ENCODE results near the gene REEP1. TPM values are rescaled to one million over a fixed set of nuclear protein-coding genes. Genes with fewer than 3 reads are reported as not detected.
A peak's percentile ranks its signal among the peaks of the same experiment; 100 is the strongest.

REEP1 gene, protein sequence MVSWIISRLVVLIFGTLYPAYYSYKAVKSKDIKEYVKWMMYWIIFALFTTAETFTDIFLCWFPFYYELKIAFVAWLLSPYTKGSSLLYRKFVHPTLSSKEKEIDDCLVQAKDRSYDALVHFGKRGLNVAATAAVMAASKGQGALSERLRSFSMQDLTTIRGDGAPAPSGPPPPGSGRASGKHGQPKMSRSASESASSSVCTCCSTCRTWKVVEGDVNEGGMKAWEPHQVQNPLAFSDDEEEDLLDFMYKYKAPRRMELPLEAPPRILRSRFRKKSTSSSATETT
- 1 to 10 TPM in 3 of 4 donors, under 1 TPM in 1; 0.39 to 3.3 (median 1.7) TPM for total RNA-seq

- DNase-seq (ENCODE audit: low spot score in 2 of 2) = no peak
- H3K36me3 ChIP-seq = no peaks in the 10 kb centered on the region
- WGBS, 2 donors = 0 to 1% methylated on average over 14 to 34 of the region's 87 CpGs
- no peak within 1 kb of the TSS for H3K27ac ChIP-seq
- no peak for TF ChIP-seq CTCF (IDR thresholded peaks at IDR 0.05)
- no peak for TF ChIP-seq POLR2A (IDR thresholded peaks at IDR 0.05)
- TF ChIP-seq EP300 (IDR thresholded peaks at IDR 0.05) = no peak
- H3K9me3 ChIP-seq = peaks cover 0 to 17% (median 0%) of the 10 kb centered on the region in 4 donors
- peak within 1 kb of the TSS; percentile 24 to 64 (median 32) for H3K4me3 ChIP-seq
- peaks cover 0 to 63% of the 10 kb centered on the region in 2 donors for H3K27me3 ChIP-seq
- peaks cover 0 to 24% (median 14%) of the 10 kb centered on the region in 4 donors for H3K4me1 ChIP-seq
Observed at GRCh38 chr2:86337244-86337835, at the start of gene REEP1. Gene REEP1, minus strand, starts transcription at chr2:86337626. Its CDS starts 116 bp downstream, at chr2:86337510.

GRCh38 chr2:86383844-86384243 lies 46.4 kb upstream of the REEP1 start:
- no peak for DNase-seq (ENCODE audit: low spot score in 2 of 2)
- Histone ChIP-seq H3K27me3 (no peaks in the 10 kb centered on the region), H3K27ac (no peak overlapping the region), H3K4me1 (no peaks in the 10 kb centered on the region), H3K9me3 (no peaks in the 10 kb centered on the region), H3K4me3 (no peak overlapping the region), H3K36me3 (no peaks in the 10 kb centered on the region)
- TF ChIP-seq EP300 (IDR thresholded peaks at IDR 0.05) = no peak
- no peak for TF ChIP-seq POLR2A (IDR thresholded peaks at IDR 0.05)
- TF ChIP-seq CTCF (IDR thresholded peaks at IDR 0.05) = no peak
- WGBS, 2 donors = 0 to 81% methylated on average over 1 of the region's 1 CpG

DNA sequence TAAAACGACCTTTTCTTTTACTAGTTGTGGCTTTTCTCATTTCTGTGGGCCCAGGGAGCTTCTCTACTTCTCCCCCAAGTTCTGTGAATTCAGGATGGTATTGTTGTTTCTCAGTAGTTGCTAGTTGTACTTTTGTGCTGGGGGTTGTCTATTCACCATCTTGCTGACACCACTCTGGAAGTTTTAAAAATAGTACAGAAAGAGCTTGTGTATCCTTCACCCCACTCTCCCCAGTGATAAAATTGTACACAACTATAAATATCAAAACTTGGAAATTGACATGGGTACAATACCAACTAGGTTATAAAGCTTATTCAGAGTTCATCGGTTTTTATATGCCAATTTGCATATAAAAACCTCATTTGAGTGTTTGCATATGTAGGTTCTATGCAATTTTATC lies 45.3 kb upstream of the REEP1 start:
- DNase-seq (ENCODE audit: low spot score in 2 of 2) = no peak
- H3K36me3 ChIP-seq = no peaks in the 10 kb centered on the region
- TF ChIP-seq CTCF (IDR thresholded peaks at IDR 0.05) = no peak
- TF ChIP-seq EP300 (IDR thresholded peaks at IDR 0.05) = no peak
- no peak for TF ChIP-seq POLR2A (IDR thresholded peaks at IDR 0.05)
- H3K4me3 ChIP-seq = no peak overlapping the region
- H3K4me1 ChIP-seq = no peaks in the 10 kb centered on the region
- no peak overlapping the region for H3K27ac ChIP-seq
- 51 to 55% methylated on average over 2 of the region's 2 CpGs for WGBS, 2 donors
- H3K9me3 ChIP-seq = no peaks in the 10 kb centered on the region
- no peaks in the 10 kb centered on the region for H3K27me3 ChIP-seq

DNA sequence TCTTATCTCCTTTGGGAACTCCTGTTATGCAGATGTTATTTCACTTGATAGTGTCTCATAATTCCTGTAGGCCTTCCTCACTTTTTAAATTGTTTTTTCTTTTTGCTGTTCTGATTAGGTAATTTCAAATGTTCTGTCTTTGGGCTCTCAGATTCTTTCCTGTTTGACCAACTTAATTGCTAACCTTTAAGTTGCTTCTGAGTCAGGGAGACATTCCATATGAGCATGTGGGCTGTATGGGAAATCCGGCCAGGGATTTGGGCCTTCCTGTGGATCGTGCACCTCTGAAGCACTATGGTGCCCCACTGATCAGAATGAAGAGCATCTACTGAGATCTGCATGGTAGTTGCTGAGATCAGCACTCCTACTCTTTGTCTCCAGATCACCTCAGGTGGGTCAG lies 44.7 kb upstream of the REEP1 start:
- Histone ChIP-seq H3K27ac (no peak overlapping the region), H3K9me3 (no peaks in the 10 kb centered on the region), H3K4me3 (no peak overlapping the region), H3K4me1 (no peaks in the 10 kb centered on the region), H3K36me3 (no peaks in the 10 kb centered on the region), H3K27me3 (no peaks in the 10 kb centered on the region)
- TF ChIP-seq CTCF (IDR thresholded peaks at IDR 0.05) (no peak), POLR2A (IDR thresholded peaks at IDR 0.05) (no peak), EP300 (IDR thresholded peaks at IDR 0.05) (no peak)
- WGBS, 2 donors = 83 to 93% methylated on average over 2 of the region's 2 CpGs
- no peak for DNase-seq (ENCODE audit: low spot score in 2 of 2)

DNA sequence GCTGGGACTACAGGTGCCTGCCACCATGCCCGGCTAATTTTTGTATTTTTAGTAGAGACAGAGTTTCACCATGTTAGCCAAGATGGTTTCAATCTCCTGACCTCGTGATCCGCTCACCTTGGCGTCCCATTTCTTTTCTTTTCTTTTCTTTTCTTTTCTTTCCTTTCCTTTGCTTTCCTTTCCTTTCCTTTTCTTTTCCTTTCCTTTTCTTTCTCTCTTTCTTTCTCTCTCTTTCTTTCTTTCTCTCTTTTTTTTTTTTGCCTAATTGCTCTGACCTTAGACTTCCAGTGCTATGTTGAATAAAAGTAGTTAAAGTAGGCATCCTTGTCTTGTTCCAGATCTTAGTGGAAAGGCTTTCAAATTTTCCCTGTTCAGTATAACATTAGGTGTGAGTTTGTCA lies 41.0 kb upstream of the REEP1 start:
- DNase-seq (ENCODE audit: low spot score in 2 of 2) = no peak
- no peak overlapping the region for H3K27ac ChIP-seq
- 96 to 99% methylated on average over 3 to 4 of the region's 4 CpGs for WGBS, 2 donors
- no peaks in the 10 kb centered on the region for H3K27me3 ChIP-seq
- no peak for TF ChIP-seq EP300 (IDR thresholded peaks at IDR 0.05)
- no peak for TF ChIP-seq CTCF (IDR thresholded peaks at IDR 0.05)
- TF ChIP-seq POLR2A (IDR thresholded peaks at IDR 0.05) = no peak
- no peaks in the 10 kb centered on the region for H3K36me3 ChIP-seq
- H3K4me3 ChIP-seq = no peak overlapping the region
- no peaks in the 10 kb centered on the region for H3K4me1 ChIP-seq
- H3K9me3 ChIP-seq = no peaks in the 10 kb centered on the region
